Esophagus squamous epithelium (tissue), 4 donors: ENCODE data around the gene UBR2.

Experiments
- CTCF ChIP-seq, 6 experiments: fragments of 450-650 bp in 4 of 6; fragments of 200-600 bp in 2 of 6; sonication (generic) in 2 of 6; IDR thresholded peaks; one replicate each; pipeline ENCODE4 v1.5.1; 2016 to 2019; ENCODE audit warnings: antibody characterized with exemption in 6 of 6, mild to moderate bottlenecking in 4 of 6, moderate library complexity in 4 of 6
- POLR2A ChIP-seq, 4 donors: fragments of 450-650 bp; IDR thresholded peaks; one replicate each; pipeline ENCODE4 v1.6.1; 2017; ENCODE audit warnings: antibody characterized with exemption in 4 of 4, mild to moderate bottlenecking in 4 of 4, moderate library complexity in 3 of 4

DNA sequence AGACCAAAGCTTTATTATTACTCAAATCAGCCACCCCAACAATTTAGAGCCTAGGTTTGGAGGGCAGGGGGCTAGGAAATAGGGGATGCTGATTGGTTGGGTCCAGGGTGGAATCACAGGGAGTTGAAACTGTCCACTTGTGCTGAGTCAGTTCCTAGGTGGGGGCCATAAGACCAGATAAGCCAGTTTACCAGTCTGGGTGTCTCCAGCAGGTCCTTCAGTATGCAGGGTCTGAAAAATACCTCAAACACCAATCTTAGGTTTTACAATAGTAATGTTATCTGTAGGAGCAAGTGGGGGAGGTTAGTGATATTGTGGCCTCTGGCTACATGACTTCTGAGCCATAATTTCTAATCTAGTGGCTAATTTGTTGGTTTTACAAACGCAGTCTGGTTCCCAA lies 63.2 kb downstream of the UBR2 start:
- TF ChIP-seq CTCF (IDR thresholded peaks at IDR 0.05) (no peak), POLR2A (IDR thresholded peaks at IDR 0.05) (no peak)
